Vagina (tissue), 2 donors: Measurements from ENCODE around the gene ERC2.

ENCODE experiments used
- CTCF ChIP-seq, 3 experiments: fragments of 450-650 bp in 2 of 3; fragments of 200-600 bp in 1 of 3; sonication (generic) in 1 of 3; IDR thresholded peaks; one replicate each; pipeline ENCODE4 v1.5.1; 2017 to 2019; ENCODE audit warnings: antibody characterized with exemption in 3 of 3, mild to moderate bottlenecking in 2 of 3, moderate library complexity in 2 of 3
- POLR2A ChIP-seq, 2 donors: fragments of 450-650 bp; IDR thresholded peaks; one replicate each; pipeline ENCODE4 v1.6.1; 2017; ENCODE audit warnings: antibody characterized with exemption in 2 of 2, mild to moderate bottlenecking in 2 of 2, moderate library complexity in 2 of 2
- POLR2AphosphoS5 ChIP-seq, 2 donors: sonication (generic); formaldehyde crosslinking; IDR thresholded peaks; one replicate each; pipeline ENCODE4 v1.9.0; 2017; ENCODE audit warnings: antibody characterized with exemption in 2 of 2, mild to moderate bottlenecking in 2 of 2, low read depth in 1 of 2; ENCODE audit not compliant: insufficient read depth in 1 of 2

- TF ChIP-seq CTCF (IDR thresholded peaks at IDR 0.05) = no peak
- TF ChIP-seq POLR2AphosphoS5 (IDR thresholded peaks at IDR 0.05; ENCODE audit: insufficient read depth in 1 of 2, low read depth in 1 of 2) = no peak
- no peak for TF ChIP-seq POLR2A (IDR thresholded peaks at IDR 0.05)
Measured at GRCh38 chr3:56101576-56101975, 366.7 kb downstream of the ERC2 start.
